Gastrocnemius medialis (tissue), 4 donors: Measurements from ENCODE around the gene ITIH1. TPM values are rescaled to one million over a fixed set of nuclear protein-coding genes. Genes with fewer than 3 reads are reported as not detected.

Experiments
- ATAC-seq, 2 donors: fragments of 150-250 bp; one replicate each; pipeline ENCODE4 v1.9.1; 2016
- DNase-seq, 2 donors: peaks; one replicate each; pipeline ENCODE4 v3.0.0-alpha.2; 2019
- H3K27ac ChIP-seq, 4 donors: fragments of 200-600 bp; sonication (generic); 1 replicate in 1 of 4; 2 replicates in 3 of 4; pipeline ENCODE4 v1.5.1; 2016 to 2018; ENCODE audit warnings: mild to moderate bottlenecking in 2 of 4, moderate library complexity in 1 of 4
- H3K27me3 ChIP-seq, 3 donors: fragments of 200-600 bp; sonication (generic) in 2 of 3; 1 replicate in 1 of 3; 2 replicates in 2 of 3; pipeline versions ENCODE4 v1.5.1 to v1.6.0; 2016 to 2019; ENCODE audit warnings: mild to moderate bottlenecking in 1 of 3, moderate library complexity in 1 of 3
- H3K36me3 ChIP-seq, 2 donors: fragments of 200-600 bp; sonication (generic) in 1 of 2; one replicate each; pipeline ENCODE4 v1.5.1; 2017 to 2018
- H3K4me1 ChIP-seq, 2 donors: fragments of 200-600 bp; sonication (generic) in 1 of 2; one replicate each; pipeline ENCODE4 v1.5.1; 2016 to 2017; ENCODE audit warnings: mild to moderate bottlenecking in 2 of 2
- H3K4me3 ChIP-seq, 4 donors: fragments of 200-600 bp; sonication (generic) in 3 of 4; 1 replicate in 1 of 4; 2 replicates in 3 of 4; pipeline ENCODE4 v1.5.1; 2016 to 2019; ENCODE audit warnings: mild to moderate bottlenecking in 2 of 4
- H3K9me3 ChIP-seq, 3 donors: fragments of 200-600 bp; sonication (generic) in 2 of 3; 1 replicate in 1 of 3; 2 replicates in 2 of 3; pipeline ENCODE4 v1.5.1; 2016 to 2019
- POLR2A ChIP-seq, 2 donors: fragments of 450-650 bp; IDR thresholded peaks; one replicate each; pipeline ENCODE4 v1.6.1; 2017; ENCODE audit warnings: antibody characterized with exemption in 2 of 2, mild to moderate bottlenecking in 2 of 2, moderate library complexity in 2 of 2
- in situ Hi-C, 4 donors: fragments of 200-750 bp; cut with MboI; loops; one replicate each; pipeline versions ENCODE4 v1.15.0 to v1.8.0; 2017; ENCODE audit warnings: low sequenced_read_pairs in 4 of 4
- intact Hi-C: fragments of 100-400 bp; cut with DNase I; formaldehyde crosslinking; loops from one replicate; pipeline ENCODE4 v1.15.1; 2023; ENCODE audit warnings: low total_unique reads
- total RNA-seq, 4 donors: library from RNA; depleted of rRNA; stranded (reverse); fragments of >200 nt; gene quantifications; one replicate each; pipeline versions ENCODE4 v1.1.0 to v1.2.3, GENCODE V29; 2016
- TF ChIP-seq, protein P1 (sequence below), 5 experiments: fragments of 450-650 bp in 3 of 5; fragments of 200-600 bp in 2 of 5; sonication (generic) in 2 of 5; IDR thresholded peaks in 4 of 5; conservative IDR thresholded peaks in 1 of 5; 1 replicate in 4 of 5; 2 replicates in 1 of 5; pipeline ENCODE4 v1.5.1; 2016 to 2019; ENCODE audit warnings: antibody characterized with exemption in 5 of 5, mild to moderate bottlenecking in 3 of 5, moderate library complexity in 3 of 5

ITIH1 gene
- total RNA-seq, 4 donors from 2014 or later, result 0.72 to 2.1 TPM; not detected in 2

DNA sequence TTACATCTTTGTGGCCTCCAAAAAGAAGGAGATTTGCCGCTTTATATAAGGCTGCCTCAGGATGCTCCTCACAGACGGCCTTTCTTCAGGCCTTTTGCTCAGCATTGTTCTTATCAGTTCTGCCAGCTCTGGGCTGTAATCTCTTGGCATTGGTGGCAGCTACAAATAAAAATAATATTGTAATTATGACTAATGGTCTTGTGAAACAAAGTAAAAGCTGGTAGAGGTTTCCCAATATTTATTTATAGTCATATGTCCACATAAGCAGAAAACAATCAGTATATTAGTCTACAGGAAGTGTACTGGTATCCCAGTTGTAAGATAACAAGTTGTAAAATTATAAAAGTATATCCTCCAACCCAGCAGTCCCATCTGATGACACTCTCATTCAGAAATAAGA is 13.9 kb upstream of the ITIH1 start:
- no peaks in the 10 kb centered on the region for H3K9me3 ChIP-seq
- H3K27ac ChIP-seq, result peak overlapping the region; percentile 12 to 66 (median 59)
- TF ChIP-seq POLR2A (IDR thresholded peaks at IDR 0.05), result no peak
- TF ChIP-seq, protein P1, sequence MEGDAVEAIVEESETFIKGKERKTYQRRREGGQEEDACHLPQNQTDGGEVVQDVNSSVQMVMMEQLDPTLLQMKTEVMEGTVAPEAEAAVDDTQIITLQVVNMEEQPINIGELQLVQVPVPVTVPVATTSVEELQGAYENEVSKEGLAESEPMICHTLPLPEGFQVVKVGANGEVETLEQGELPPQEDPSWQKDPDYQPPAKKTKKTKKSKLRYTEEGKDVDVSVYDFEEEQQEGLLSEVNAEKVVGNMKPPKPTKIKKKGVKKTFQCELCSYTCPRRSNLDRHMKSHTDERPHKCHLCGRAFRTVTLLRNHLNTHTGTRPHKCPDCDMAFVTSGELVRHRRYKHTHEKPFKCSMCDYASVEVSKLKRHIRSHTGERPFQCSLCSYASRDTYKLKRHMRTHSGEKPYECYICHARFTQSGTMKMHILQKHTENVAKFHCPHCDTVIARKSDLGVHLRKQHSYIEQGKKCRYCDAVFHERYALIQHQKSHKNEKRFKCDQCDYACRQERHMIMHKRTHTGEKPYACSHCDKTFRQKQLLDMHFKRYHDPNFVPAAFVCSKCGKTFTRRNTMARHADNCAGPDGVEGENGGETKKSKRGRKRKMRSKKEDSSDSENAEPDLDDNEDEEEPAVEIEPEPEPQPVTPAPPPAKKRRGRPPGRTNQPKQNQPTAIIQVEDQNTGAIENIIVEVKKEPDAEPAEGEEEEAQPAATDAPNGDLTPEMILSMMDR (IDR thresholded peaks at IDR 0.05 in 4 of 5, conservative IDR thresholded peaks at IDR 0.05 in 1 of 5), result no peak
- peaks cover 0 to 68% of the 10 kb centered on the region in 2 donors for H3K36me3 ChIP-seq
- in situ Hi-C loops, result no loop called here
- intact Hi-C loops, result no loop called here
- H3K27me3 ChIP-seq, result no peaks in the 10 kb centered on the region
- peak; percentile 90 to 95 for ATAC-seq
- DNase-seq, result peak in 1 of 2 donors; percentile 48
- H3K4me3 ChIP-seq, result no peak overlapping the region
- H3K4me1 ChIP-seq, result peaks cover 0 to 9% of the 10 kb centered on the region in 2 donors

DNA sequence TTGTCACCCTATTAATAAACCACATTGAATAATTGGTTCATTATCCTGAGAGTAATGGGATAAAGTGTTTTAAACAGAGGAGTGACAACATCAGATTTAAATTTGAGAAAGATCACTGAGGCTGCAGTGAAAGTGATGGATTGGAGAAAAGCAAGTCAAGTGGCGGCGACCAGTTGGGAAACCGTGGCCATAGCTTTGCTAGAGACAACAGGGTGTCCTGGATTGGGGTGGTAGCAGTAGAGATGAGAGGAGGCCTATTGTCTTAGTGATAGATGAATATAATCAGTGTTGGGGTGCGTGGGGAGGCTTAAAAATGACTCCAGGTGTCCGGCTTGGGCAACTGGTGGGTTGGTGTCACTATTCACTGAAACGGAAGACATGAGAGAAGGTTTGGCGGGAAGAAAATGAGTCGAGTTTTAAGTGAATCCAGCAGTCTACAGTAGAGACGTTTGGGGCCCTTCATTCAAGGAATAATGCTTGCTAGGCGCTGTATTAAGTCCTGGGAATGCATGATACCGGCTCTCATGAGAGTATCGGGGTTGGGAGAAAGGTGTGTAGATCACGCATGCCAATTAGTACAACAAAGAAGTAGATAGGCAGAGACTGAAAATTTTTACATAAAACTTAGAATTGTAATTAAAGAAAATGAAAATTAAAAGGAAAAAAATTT is 7.5 kb upstream of the ITIH1 start:
- DNase-seq, result no peak
- in situ Hi-C loops, result no loop called here
- intact Hi-C loops, result loop anchor here (5.0 kb wide), 2 partner anchors 127 to 217 kb away; partner anchors contain the start of gene STIMATE
- no peaks in the 10 kb centered on the region for H3K27me3 ChIP-seq
- TF ChIP-seq, protein P1 (IDR thresholded peaks at IDR 0.05 in 4 of 5, conservative IDR thresholded peaks at IDR 0.05 in 1 of 5), result no peak
- no peak for TF ChIP-seq POLR2A (IDR thresholded peaks at IDR 0.05)
- peak overlapping the region in 3 of 4 donors; percentile 80 to 89 (median 88) for H3K27ac ChIP-seq
- peaks cover 12 to 16% of the 10 kb centered on the region in 2 donors for H3K4me1 ChIP-seq
- H3K9me3 ChIP-seq, result no peaks in the 10 kb centered on the region
- H3K4me3 ChIP-seq, result peak overlapping the region; percentile 83 to 97 (median 96)
- peaks cover 0 to 19% of the 10 kb centered on the region in 2 donors for H3K36me3 ChIP-seq
- ATAC-seq, result no peak

DNA sequence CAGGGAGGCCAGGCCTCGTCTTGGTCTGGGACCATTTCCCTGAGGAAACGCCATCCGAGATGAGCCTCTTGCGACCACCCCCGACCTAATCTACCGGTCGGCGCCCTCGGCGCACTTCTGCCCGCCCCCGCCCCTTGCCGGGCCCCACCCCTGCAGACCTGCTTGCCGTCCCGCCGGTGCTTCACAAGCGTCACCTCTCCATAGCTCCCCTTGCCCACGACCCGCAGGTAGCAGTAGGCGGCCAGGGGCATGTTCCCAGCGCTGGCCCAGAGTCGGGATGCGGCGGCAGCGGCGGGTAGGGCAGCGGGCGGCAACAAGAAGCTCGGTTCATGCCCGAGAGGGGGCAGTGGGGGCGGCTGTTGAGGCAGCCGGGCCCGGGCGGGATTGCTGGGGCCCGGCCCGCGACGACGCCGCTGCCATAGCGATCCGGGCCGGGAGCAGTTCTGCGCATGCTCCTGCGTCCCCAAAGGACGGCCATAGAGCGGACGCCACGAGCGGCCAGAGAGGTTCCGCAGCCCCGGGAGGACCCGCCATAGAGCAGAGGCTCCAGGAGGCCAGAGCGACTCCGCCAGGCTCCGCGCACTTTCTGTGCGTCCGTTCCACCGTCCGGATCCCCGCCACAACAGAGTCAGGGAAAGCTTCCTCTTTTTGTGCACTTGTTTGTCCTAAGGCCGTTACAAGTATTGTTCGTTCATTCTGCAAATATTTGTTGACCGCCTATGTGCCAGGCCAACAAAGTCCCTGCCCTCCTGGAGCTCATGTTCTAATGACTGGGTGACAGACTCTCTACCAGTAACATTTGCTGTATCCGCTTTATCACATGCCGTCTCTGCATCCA is 6.7 kb upstream of the ITIH1 start, which contains the start of gene NEK4:
TSS of gene NEK4 (minus strand) at position 445 of the 838 bp plus-strand sequence. CDS start at position 251, 194 bp downstream.
- Histone ChIP-seq H3K4me1 (peaks cover 12 to 16% of the 10 kb centered on the region in 2 donors), H3K27ac (peak within 1 kb of the TSS; percentile 80 to 89 (median 84)), H3K36me3 (peaks cover 0 to 11% of the 10 kb centered on the region in 2 donors), H3K9me3 (no peaks in the 10 kb centered on the region), H3K4me3 (peak within 1 kb of the TSS; percentile 83 to 97 (median 96)), H3K27me3 (no peaks in the 10 kb centered on the region)
- peak; percentile 96 to 97 for ATAC-seq
- TF ChIP-seq, protein P1 (IDR thresholded peaks at IDR 0.05 in 4 of 5, conservative IDR thresholded peaks at IDR 0.05 in 1 of 5), result no peak
- TF ChIP-seq POLR2A (IDR thresholded peaks at IDR 0.05), result peak; percentile 52 to 75
- in situ Hi-C loops, result no loop called here
- peak; percentile 84 to 90 for DNase-seq
- intact Hi-C loops, result loop anchor here (5.0 kb wide), 2 partner anchors 127 to 217 kb away; partner anchors contain the start of gene STIMATE

DNA sequence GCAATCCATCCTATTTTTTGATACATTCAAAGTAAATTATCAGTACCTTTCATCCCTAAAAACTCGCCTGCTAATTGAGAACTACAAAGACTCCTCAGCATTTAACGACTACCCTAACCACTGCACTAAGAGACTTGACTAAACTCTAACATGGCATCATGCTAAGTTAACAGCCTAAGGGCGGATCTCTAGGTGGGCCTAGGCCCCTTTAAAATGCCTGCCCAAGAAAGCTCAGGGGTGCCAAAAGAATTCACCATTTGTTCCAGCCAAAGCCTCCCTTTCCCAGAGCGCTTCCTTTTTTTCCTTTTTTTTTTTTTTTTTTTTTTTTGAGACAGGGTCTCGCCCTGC is 6.1 kb upstream of the ITIH1 start:
- Histone ChIP-seq H3K4me3 (peak overlapping the region; percentile 83 to 97 (median 96)), H3K9me3 (no peaks in the 10 kb centered on the region), H3K27ac (peak overlapping the region; percentile 80 to 89 (median 84)), H3K27me3 (no peaks in the 10 kb centered on the region), H3K4me1 (peaks cover 12 to 16% of the 10 kb centered on the region in 2 donors), H3K36me3 (peaks cover 0 to 6% of the 10 kb centered on the region in 2 donors)
- in situ Hi-C loops (no loop called here), intact Hi-C loops (loop anchor here (5.0 kb wide), 2 partner anchors 126 to 216 kb away; partner anchors contain the start of gene STIMATE)
- TF ChIP-seq POLR2A (IDR thresholded peaks at IDR 0.05), result no peak
- TF ChIP-seq, protein P1 (IDR thresholded peaks at IDR 0.05 in 4 of 5, conservative IDR thresholded peaks at IDR 0.05 in 1 of 5), result no peak
- DNase-seq (no peak), ATAC-seq (peak; percentile 20 to 28)
